HT1080 (cell line): ENCODE results near the gene GK2. TPM values are rescaled to one million over a fixed set of nuclear protein-coding genes. Genes with fewer than 3 reads are reported as not detected.

Experiments used
- DNase-seq: peaks from one replicate; pipeline ENCODE4 v3.0.0-alpha.2; 2015; ENCODE audit warnings: low read depth
- polyA plus RNA-seq, 2 experiments: library from polyadenylated mRNA; depleted of rRNA; stranded (reverse); fragments of >200 nt; gene quantifications; 2 replicates each; pipeline ENCODE4 v1.2.3, GENCODE V29; 2015
- total RNA-seq: library from RNA; depleted of rRNA; stranded (reverse); fragments of >200 nt; shearing (Covaris generic); gene quantifications from 2 replicates; pipeline ENCODE4 v1.2.3, GENCODE V29; 2014; rRNA removed

GK2 gene
- not detected in 2 replicates for total RNA-seq
- polyA plus RNA-seq (2015; cell fraction: cytosol; rRNA removed): not detected in 2 replicates
- polyA plus RNA-seq (2015; cell fraction: nucleus; rRNA removed): not detected in 2 replicates

- DNase-seq: no peak
Measured at GRCh38 chr4:79408063-79408462, at the start of gene GK2. TSS of gene GK2 (minus strand) at chr4:79408228. CDS start at chr4:79408200, 28 bp downstream.

DNA sequence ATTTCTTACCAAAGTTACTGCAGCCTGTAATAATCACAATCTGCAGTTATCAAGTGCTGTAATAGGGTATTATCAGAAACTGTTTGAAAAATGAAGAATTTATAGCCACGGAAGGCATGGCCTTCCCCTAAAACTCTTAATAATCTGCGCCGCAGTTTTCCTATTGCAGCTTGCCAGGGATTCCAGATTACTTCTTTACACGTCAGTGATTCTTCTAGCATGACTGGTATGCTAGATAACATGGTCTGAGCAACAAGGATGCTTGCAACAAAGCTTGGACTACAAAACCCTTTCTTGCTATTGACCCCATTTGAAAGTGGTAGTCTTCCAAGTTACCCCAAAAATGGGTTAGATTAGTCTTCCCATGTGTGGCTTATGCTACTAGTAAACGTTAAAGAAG, 47.2 kb upstream of the GK2 start:
- DNase-seq: no peak

DNA sequence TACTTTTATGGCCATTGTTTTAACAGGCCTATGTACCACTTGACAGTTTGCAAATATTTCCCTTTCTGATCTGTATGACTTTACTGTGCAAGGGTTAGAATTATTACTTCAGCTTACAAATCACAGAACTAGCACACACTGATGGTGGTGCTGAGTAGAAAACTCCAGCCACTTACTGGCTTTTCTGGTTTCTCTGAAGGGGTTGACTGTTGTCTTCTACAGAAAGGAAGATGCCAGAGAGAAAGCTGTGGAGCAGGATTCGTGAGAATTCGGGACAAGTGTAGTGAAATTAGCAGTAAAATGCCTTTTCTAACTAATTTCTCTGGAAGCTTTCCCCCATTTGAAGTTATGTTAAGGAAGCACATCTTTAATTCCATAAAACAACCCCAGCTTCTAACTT, 46.6 kb upstream of the GK2 start:
- DNase-seq: no peak

GRCh38 chr4:79450053-79450452, 42.0 kb upstream of the GK2 start:
- no peak for DNase-seq

DNA sequence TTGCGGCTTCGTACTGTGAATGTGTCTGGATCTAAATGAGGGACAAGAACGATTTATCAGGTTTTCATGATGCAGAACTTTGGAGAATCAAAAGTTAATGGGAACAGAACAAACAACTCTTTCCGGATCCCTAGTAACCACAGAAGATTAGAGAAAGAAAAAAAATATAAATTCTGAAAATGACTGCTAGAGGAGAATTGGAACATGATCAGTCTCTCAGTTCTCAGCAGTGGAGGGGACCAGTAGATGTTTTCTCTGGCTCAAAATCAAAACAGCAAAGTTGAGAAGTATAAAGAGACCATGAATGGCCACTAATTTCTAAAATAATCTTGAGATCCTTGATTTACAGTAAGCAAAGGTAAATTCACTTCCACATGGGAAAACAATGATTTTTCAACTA, 38.1 kb upstream of the GK2 start:
- DNase-seq: no peak

- no peak for DNase-seq
Measured at GRCh38 chr4:79445371-79445781, 37.3 kb upstream of the GK2 start.

GRCh38 chr4:79442422-79442821, 34.4 kb upstream of the GK2 start:
- DNase-seq: peak; percentile 16

GRCh38 chr4:79439489-79439888, 31.5 kb upstream of the GK2 start:
- DNase-seq: no peak

DNA sequence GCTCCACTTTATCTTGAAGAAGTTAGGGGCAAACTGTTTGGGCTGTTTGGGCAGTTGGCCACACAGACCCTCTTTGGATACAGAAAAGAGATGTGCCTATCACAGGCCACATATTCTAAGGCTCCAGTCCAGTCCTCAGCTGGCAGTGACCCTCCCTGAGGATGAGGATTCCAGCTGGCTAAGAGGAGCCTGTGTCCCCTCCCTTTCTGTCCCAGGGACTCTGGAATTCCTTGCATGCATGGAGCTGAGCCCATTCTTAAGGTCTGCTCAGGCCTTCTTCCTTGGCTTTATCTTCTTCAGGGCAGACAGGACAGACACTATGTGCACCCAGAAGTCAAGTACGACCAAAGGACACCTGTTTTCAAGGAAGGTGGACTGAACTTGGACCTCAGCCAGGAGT, 23.8 kb upstream of the GK2 start:
- no peak for DNase-seq

DNA sequence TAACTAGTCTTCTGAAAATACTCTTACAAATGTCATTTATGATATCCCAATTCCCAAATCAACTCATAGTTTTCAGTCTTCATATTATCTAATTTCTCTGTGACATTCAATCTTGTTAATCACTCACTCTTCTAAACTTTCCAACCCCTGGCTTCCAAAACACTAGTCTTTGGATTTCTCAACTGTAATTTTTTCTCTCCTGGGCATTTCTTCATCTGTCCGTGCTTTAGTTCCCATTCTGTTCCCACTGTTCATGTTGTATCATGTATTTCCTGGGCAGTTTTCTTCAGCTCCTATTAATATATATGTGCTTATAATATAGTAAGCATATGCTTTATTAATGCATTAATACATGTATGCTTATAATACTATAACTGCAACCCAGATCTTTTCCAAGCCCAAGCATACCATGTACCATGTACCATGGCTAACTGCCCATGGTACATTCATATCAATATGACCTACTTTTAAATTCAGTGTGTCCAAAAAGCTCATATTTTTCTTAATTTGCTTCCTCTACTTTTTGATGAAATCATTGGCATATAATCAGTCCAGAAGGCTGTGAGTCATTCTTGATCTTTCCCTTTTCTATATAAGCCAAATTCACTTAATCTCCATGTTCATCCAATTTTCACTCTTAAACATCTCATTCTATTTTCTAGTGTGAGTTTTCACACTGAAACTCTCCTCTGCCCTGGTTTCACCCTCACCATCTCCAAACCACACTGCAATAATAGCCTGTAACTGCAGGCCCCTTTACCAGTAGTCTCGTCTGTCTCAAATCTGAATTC, 21.3 kb upstream of the GK2 start:
- no peak for DNase-seq

DNA sequence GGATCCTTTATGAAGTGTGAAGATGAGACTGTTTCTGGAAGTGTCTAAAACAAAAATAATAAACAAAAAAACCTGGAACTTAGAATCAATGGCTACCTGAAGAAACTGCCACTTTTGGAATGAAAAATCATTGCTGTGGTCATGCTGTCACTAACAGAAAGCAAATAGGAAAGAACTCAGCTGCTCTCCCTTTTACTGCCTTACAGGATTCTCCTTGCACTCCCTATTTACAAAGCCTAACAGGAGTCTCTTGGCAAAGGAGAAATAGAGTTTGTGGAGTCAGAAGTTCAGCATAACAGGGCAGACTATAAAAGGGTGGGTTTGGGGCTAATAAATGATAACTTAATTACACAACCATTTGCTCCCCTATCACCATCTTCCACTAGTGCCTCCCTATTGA, 19.0 kb upstream of the GK2 start:
- DNase-seq: no peak

DNA sequence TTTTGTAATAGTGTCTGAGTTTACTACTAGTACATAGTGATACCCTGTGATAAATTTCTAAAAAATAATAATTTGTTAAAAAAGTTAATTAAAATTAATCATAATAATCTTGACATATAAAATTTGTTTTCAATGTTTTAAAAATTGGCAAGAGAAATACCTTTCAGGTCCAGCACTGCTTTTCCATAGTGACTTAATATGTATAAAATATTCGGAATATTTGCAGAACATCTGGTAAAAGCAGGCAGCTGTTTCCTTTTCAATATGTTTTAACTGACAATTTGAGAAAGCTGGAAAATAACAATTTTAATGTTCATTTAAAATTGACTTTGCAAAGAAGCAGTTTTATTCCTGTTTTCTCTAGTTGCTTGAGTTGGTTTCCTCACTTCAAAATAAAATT, 17.6 kb upstream of the GK2 start:
- DNase-seq: no peak

- DNase-seq: no peak
Measured at GRCh38 chr4:79421483-79421882, 13.5 kb upstream of the GK2 start.

GRCh38 chr4:79413886-79414285, 5.9 kb upstream of the GK2 start:
- DNase-seq: no peak

- no peak for DNase-seq
Measured at GRCh38 chr4:79413032-79413885, 5.2 kb upstream of the GK2 start.

- DNase-seq: no peak
Measured at GRCh38 chr4:79404666-79405065, 3.4 kb downstream of the GK2 start.

DNA sequence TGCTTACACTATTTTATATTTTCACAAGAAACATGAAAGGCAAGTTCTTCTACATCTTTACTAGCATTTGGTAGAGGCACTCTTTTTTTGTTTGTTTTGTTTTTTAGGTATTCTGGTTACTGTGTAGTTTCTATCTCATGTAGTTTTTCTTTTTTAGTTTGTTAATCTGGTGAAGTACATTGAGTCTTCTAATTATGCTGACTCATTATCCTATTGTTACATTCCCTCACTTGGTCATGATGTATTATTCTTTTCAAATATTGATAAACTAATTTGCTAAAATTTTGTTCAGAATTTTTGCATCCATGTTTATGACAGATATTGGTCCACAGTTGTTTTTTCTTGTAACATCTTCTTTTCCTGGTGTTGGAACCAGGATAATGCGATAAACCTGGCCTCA, 4.7 kb downstream of the GK2 start:
- DNase-seq: no peak

DNA sequence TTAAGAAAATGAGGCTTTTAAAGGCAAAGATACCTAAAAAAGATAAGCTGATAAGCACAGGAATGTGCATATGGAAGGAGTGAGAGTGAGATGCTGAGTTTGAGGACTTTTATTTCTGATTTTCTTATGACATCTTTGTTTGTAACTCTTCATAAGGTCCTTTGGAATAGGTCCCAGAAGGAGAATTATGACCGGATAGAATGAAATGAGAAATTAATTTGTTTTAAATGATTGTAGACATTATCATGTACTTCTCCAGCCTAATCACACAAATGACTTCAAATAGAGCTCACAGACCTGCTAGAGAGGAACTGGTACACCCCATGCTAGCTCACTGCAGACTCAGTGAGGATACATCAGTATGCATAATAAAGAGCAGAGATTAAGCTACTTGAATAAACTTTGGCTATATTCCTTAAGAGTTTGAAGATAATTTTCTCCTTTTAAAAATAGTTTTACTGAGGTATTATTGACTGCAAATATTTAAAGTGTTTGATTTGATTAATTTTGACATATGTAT, 5.6 kb downstream of the GK2 start:
- no peak for DNase-seq

DNA sequence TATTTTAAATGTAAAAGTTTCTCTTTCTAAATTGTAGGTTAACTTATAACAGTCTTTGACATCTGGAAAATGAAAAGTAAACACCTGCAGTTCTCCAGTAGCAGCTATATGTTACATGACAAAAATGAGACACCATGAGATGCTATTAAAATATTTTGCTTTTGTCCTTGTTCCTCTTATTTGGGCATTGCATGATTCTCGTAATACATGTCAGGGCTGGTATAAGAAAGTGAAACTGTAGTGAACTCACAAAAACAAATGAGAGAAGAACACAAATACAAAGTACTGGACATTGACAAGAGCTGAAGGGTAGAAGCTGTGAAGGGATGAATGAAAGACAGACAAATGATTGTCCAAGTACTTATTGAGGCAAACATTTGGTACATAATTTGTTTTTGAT, 9.0 kb downstream of the GK2 start:
- DNase-seq: no peak

DNA sequence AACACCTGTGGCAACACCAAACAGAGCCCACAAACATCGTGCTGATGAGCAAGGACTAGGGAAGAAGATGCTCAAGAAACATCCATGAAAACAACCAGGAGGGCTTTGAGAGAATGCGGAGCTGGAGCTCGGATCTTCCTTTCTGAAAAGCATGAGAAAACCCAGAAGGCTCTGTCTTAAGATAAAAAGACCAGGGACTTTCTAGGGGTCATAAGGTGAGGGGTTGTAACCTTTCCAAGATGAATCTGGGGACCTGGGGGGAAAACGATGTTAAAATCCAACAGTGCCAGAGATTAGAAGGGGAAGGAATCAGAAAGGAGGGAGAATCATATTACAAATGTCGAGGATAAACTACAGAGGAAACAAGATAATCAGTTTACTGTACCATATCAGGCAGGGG, 10.1 kb downstream of the GK2 start:
- DNase-seq: no peak

- DNase-seq: no peak
Measured at GRCh38 chr4:79396794-79397193, 11.2 kb downstream of the GK2 start.

DNA sequence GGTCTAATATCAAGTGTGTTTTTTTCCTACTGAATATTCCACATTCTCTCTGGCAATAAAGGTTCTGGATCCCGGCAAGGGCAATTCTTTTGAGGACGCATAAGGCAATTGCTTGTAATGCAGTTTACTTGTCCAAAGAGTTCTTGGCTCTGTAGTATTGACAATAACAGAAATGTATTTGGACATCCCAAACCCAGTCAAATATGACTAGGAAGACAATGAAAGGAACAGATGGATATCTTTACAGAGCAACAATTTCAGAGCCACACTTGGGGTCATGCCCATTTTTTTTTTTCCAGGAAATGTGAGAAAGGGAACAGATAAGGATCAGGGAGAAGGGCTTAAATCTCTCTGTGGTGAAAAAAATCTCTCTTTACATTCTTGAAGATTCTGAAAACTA, 12.2 kb downstream of the GK2 start:
- DNase-seq: no peak
